Hypothalamus (tissue), 51 donors: ENCODE data around the gene IMP4.
A peak's percentile ranks its signal among the peaks of the same experiment; 100 is the strongest.

Experiments used
- DNase-seq, 51 donors: peaks; one replicate each; lab custom pipeline; 2025; lab: John Stamatoyannopoulos, UW

Gene IMP4

GRCh38 chr2:130391872-130392670 lies 49.4 kb downstream of the IMP4 start:
- peak in 10 of 51 donors; percentile 4 to 84 (median 38) for DNase-seq

GRCh38 chr2:130393318-130393910 lies 50.7 kb downstream of the IMP4 start:
- no peak for DNase-seq
